VCaP (cell line): ENCODE measurements around the gene DCLK1.

Experiments
- H3K27ac ChIP-seq: fragments of 450-650 bp; 2 replicates; pipeline ENCODE4 v1.5.1; 2017
- TF ChIP-seq, protein P1 (sequence below): fragments of 450-650 bp; conservative IDR thresholded peaks from 2 replicates; pipeline ENCODE4 v1.5.1; 2017; ENCODE audit warnings: mild to moderate bottlenecking, moderate library complexity

The DCLK1 gene

DNA sequence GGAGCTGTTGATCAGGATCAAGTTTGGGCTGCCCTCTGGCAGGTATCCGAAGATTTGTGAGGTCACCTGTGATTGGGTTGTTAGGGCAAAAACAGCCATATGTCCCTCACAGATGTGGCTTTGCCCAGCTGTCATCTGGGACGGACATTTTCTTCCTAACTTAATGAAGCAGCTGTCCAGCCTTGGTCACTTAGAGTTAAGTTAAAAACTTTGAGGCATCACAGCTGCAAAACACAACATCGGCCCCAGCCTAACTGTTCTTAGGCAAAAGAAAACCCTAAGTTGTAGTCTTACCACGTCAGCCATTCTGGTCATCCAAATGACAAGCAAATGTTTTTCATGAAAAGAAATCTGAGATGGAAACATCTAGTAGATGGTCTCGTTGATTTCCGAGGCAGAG lies 318.4 kb downstream of the DCLK1 start:
- H3K27ac ChIP-seq, result no peak overlapping the region
- TF ChIP-seq, protein P1, sequence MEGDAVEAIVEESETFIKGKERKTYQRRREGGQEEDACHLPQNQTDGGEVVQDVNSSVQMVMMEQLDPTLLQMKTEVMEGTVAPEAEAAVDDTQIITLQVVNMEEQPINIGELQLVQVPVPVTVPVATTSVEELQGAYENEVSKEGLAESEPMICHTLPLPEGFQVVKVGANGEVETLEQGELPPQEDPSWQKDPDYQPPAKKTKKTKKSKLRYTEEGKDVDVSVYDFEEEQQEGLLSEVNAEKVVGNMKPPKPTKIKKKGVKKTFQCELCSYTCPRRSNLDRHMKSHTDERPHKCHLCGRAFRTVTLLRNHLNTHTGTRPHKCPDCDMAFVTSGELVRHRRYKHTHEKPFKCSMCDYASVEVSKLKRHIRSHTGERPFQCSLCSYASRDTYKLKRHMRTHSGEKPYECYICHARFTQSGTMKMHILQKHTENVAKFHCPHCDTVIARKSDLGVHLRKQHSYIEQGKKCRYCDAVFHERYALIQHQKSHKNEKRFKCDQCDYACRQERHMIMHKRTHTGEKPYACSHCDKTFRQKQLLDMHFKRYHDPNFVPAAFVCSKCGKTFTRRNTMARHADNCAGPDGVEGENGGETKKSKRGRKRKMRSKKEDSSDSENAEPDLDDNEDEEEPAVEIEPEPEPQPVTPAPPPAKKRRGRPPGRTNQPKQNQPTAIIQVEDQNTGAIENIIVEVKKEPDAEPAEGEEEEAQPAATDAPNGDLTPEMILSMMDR, result no peak

DNA sequence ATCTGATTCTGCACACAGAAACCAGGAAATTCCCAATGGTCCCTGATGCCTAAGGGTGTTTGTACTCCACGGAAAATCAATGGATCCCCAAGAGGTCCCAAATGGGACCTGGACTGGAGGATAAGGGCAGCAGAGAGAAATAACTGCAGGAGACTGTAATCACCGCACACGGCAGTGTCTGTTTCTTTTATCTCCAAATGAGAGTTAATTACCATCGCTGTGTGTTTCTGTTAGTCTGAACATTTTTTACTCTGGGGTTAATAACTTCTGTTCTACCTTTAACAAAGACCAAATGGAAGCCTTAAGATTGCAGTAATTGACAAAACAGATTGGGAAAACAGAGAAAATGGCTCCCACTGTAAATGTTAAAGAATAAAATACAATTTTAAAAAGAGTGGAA lies 320.9 kb downstream of the DCLK1 start:
- TF ChIP-seq, protein P1, result no peak
- H3K27ac ChIP-seq, result no peak overlapping the region

DNA sequence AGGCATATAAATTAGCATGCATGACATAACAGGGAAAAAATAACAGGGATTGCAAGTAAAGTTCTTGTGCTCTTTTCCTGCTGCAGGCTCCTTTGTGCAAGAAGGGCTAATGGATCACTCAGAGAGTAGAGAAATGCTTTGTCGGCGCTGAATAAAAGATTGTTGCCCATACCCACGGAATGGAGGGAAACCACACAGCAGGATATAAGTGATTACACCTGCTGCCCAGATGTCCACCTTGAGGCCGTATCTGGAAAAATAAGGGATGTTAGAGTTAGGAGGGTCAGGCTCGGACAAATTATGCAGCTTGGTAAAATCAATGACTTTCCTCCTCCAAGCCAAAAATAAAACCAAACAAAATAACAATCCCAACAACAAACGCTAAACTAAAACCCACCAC lies 322.3 kb downstream of the DCLK1 start:
- TF ChIP-seq, protein P1, result no peak
- H3K27ac ChIP-seq, result no peak overlapping the region

DNA sequence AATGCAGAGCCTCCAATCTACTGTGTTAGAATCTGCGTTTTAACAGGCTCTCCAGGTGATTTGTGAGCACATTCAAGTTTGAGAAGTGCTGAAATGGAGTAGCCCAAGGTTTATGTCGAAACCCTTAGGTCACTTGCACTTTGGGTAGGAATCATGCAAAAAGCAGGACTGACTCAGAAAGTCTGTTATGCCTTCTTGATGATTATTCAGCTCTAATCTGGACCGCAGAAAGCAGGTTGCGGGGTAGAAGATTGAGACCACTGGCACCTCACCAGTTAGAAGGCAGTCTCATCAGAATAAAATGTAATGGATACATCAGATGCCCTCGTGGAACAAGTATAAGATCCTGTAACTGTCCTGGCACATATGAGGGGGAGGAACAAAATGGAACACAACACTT lies 326.3 kb downstream of the DCLK1 start:
- H3K27ac ChIP-seq, result no peak overlapping the region
- TF ChIP-seq, protein P1, result no peak

DNA sequence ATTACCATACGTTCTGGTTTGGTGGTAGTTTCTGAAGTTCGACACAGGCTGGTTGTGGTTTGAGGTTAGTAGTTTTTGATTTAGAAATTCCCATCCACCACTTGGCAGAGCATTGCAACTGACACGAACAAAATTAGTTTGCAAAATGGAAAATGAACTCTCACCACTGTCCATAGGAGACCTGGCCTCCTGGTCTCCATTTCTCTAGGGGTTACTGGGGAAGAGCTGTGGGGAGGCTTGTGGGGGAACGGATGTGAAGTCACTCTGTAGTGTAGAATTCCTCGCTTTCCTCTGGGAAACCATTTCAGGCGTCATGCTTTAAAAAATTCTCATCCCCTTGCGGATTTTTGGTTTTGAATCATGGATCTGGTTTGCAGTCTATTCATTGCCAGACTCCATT lies 333.2 kb downstream of the DCLK1 start:
- H3K27ac ChIP-seq, result no peak overlapping the region
- TF ChIP-seq, protein P1, result no peak

DNA sequence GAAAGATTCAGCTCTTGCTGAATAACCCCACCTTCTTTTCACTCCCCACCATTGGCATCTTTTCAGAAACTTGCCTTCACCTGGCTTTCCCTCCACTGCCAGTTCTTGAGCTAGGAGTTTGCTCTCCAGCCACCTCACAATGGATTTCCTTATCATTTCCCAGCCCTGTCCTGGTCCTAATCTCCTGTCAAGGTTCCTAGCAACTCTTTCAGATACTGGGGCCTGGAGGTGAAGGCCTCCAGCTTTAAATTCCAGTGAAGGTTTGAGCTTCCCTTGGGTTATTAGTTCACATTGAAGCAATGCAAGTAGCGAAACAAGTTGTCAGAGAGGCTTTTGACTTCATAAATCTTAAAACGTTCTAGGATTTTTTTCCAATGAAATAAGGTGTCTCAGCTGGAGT lies 333.9 kb downstream of the DCLK1 start:
- TF ChIP-seq, protein P1, result no peak
- H3K27ac ChIP-seq, result no peak overlapping the region

DNA sequence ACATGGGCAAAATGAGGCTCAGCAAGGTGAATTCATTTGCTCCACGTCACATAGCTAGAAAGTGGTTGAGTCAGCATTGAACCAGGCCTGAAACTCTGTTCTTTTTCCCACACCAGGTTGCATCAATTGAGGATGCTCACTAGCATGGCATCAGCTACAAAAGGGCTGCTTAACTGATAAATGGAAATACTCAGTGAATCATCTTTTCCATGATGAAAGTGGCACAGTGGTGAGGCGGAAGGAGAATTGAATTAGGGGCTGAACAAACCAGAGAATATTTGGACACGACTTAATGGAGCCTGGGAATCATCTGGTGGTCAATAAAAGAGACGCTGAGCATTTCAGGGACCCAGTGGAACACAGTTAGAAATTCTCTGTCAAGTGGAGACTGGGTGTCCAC lies 334.6 kb downstream of the DCLK1 start:
- TF ChIP-seq, protein P1, result no peak
- no peak overlapping the region for H3K27ac ChIP-seq
